GM18868 (cell line): Measurements from ENCODE around the gene GNA12.

Experiments used
- ATAC-seq: cut with Tn5 transposase; IDR thresholded peaks from one replicate; pipeline ENCODE4 v1.9.1; 2021; ENCODE audit warnings: mild to moderate bottlenecking, moderate library complexity; ENCODE audit not compliant: unreplicated experiment

GNA12 gene

GRCh38 chr7:2785071-2785500 lies 59.0 kb downstream of the GNA12 start:
- peak; percentile 90 for ATAC-seq

GRCh38 chr7:2782565-2782964 lies 61.5 kb downstream of the GNA12 start:
- ATAC-seq: no peak

GRCh38 chr7:2782121-2782520 lies 62.0 kb downstream of the GNA12 start:
- ATAC-seq: no peak

DNA sequence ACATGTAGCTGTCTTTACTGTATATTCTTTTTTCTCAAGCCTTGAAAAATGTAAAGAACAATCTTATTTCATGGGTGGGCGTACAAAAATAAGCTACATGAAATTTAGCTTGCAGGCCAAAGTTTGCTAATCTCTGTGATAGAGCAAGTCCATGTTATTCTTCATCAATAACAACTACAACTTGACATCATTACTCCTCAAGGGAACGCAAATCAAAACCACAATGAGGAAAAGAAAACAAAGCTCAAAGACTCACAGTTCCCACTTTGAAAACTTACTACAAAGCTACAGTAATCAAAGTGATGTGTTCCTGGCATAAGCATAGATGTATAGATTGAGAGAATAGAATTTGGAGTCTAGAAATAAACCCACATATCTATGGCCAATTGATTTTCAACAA lies 62.5 kb downstream of the GNA12 start:
- ATAC-seq: no peak

GRCh38 chr7:2779051-2779450 lies 65.1 kb downstream of the GNA12 start:
- no peak for ATAC-seq

DNA sequence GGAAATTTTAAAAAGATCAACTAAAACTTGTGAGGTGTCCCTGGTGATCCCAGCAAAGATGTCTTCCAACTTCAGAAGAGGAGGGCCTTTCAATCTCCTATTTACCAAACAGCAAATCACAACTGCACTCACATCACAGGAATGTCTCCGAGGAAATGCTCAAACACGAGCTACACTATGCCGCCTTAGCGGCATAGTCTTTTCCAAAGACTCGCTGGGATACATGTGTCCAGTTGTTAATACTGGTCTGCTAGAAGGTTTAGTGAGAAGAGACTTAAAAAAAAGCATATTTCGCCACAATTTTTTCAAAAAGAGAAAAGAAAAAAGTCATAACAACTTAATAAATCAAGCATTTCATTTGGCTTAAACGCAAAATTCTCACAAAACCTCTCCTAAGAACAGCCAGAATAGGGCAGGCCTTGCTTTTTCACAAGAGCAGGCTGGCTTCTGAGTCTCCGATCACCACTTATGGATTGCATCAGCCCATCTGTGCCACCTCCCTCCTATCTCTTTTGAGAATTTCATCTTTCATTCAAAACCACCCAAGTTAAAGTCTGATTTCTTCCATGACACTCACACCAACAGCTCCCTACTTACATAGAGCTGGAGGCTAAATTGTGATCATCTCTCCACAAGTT lies 66.1 kb downstream of the GNA12 start:
- ATAC-seq: no peak

DNA sequence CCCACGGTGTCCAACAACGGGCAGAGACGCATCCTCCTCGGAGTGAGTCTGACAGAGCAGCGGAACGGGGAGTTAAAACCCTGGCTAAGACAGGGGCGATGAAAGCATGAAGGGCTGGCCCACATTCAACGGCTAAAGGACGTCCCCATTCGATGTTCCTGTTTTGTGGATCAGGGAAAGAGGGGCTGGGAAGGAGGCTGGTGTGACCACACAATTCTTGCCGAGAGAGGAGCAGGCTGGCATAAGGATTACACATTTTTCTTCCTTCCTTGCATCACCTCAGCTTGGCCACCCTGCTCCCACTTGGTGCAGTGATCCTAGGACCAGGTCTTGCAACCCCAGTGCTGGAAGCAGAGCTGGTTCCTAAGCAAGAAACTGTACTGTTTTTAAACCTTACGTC lies 67.7 kb downstream of the GNA12 start:
- no peak for ATAC-seq

- ATAC-seq: no peak
These were observed 68.3 kb downstream of the GNA12 start for GRCh38 chr7:2775785-2776184.

GRCh38 chr7:2775376-2775775 lies 68.7 kb downstream of the GNA12 start:
- no peak for ATAC-seq

DNA sequence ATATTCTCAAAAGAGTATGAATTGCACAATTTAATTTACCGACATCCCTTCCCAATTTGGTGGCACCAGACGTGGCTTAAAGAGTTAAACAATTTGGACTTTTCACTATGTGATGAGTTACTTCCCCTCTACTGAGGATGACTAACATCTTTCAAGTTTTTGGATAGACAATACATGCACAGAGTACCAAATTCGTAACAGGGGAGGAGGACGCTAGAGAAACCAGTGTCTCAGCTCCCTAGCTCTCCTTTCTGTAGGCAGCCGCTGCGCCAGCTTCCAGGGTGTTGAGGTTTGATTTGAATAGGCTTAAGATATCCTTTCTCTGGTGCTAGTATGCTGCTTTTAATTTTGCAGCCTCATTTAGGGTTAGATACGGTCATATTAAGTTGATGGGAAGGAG lies 69.2 kb downstream of the GNA12 start:
- no peak for ATAC-seq

GRCh38 chr7:2774280-2774679 lies 69.8 kb downstream of the GNA12 start:
- no peak for ATAC-seq

GRCh38 chr7:2773608-2774007 lies 70.5 kb downstream of the GNA12 start:
- ATAC-seq: no peak

DNA sequence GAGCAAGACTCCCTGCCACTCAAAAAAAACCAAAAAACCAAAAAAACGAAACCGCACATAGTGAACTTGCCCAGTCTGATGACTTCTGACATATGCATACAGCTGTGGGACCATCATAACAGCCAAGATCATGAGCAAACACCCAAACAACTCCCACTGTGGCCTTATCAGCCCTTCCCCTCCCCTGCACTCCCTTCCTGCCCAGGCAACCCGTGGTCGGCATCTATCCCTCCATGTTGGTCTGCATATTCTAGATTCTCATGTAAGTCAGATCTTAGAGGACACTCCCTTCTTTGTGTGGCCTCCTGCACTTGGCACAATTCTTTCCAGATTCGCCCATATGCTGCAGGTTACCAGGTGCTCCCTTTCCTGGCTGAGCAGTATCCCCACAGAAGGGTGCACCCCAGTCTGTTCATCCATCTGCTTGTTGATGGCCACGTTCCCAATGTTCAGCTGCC lies 72.8 kb downstream of the GNA12 start:
- no peak for ATAC-seq

DNA sequence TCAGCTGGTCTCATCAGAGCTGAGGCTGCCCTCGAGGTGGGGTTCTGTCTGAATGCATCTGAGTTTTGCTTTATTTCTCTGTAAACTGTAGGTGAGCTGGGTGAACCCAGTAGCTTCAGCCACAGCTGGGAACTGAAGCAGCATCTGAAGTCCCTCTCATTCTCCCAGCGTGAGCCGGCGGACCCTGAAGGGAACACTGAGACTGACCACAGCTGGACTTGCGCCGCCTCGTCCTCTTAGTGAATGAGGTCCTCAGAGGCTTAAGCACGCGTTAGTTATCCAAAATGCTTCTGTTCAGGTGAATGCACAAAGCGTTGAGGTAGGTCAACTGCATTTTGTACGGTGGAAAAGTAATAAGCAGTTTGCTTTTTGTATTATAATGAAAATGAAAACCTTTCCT lies 79.5 kb downstream of the GNA12 start:
- ATAC-seq: no peak

DNA sequence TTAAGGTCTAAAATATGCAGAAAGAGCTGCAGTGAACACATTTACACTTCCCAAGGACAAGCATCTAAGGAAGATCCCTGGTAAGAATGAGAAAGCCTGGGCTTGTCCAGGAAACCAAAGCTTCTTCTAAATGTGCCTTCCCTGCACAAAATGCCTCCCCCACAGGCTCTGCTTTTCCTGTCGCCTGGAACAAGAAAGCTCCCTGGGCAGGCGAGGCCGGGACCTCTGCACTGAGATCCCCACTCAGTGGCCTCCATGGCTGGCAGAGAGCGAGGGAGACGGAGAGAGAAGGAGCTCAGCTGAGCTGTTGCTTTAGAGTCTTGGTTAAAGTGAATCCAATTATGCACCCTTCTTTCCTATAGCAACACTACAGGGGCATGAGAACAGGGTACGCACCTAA lies 80.5 kb downstream of the GNA12 start:
- ATAC-seq: no peak

GRCh38 chr7:2761801-2762497 lies 82.2 kb downstream of the GNA12 start:
- ATAC-seq: no peak

DNA sequence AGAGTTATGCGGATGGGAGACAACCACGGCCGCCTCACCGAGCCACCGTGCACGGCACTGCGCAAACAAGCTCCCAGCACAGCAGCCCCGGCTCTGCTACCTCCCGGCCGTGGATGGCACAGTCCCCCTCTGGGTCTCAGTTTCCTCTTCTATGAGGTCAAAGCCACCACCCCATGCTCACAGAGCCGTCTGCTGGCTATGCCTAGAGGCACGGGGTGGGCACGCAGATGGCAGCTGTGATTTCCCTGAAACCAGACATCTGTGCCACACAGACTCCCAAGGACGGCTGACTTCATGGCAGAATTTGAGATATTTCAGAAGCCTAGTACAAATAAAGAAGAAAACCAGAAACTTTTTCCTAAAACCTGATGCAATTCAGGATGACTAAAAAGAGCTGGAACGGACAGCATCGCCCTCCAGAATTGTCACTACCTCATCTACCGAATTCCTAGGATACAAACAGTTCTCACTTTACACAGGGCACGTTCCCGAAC lies 82.9 kb downstream of the GNA12 start:
- no peak for ATAC-seq

GRCh38 chr7:2760098-2760889 lies 83.8 kb downstream of the GNA12 start:
- ATAC-seq: no peak

DNA sequence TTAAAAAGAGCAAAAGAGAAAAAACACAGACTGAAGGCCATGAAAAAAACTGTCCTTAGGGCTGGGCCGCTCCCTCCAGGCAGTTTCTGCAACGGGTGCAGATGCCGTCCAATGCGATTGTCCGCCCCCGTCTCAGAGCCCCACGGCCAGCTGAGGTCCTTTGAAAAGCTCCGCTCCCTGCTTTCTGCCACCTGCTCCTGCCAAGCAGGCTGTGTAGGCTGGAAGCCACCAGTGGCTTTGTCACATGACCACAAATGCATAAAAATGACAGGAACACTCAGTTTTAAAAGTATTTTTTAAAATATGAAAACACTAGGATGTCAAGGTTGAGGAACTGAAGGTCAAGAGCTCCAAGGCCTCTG lies 84.4 kb downstream of the GNA12 start:
- ATAC-seq: no peak

- ATAC-seq: no peak
These were observed 85.2 kb downstream of the GNA12 start for GRCh38 chr7:2758673-2759616.
